IPS-NIHi11 (cell line): Measurements from ENCODE around the gene NUDCD3.

Experiments used
- DNase-seq: peaks from one replicate; pipeline ENCODE4 v3.0.0; 2012; ENCODE audit warnings: mixed read lengths, low spot score

The NUDCD3 gene

DNA sequence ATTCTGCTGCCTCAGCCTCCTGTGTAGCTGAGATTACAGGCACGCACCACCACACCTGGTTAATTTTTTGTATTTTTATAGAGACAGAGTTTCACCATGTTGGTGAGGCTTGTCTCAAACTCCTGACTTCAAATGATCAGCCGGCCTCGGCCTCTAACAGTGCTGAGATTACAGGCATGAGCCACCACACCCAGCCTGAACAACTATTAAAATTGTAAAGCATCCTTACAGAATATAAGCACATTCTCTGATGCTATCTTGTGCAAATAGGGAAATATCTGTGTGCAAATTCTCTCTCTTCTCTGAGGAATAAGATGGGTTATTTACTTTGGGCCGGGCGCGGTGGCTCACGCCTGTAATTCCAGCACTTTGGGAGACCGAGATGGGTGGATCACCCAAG, 12.5 kb downstream of the NUDCD3 start:
- DNase-seq: no peak

DNA sequence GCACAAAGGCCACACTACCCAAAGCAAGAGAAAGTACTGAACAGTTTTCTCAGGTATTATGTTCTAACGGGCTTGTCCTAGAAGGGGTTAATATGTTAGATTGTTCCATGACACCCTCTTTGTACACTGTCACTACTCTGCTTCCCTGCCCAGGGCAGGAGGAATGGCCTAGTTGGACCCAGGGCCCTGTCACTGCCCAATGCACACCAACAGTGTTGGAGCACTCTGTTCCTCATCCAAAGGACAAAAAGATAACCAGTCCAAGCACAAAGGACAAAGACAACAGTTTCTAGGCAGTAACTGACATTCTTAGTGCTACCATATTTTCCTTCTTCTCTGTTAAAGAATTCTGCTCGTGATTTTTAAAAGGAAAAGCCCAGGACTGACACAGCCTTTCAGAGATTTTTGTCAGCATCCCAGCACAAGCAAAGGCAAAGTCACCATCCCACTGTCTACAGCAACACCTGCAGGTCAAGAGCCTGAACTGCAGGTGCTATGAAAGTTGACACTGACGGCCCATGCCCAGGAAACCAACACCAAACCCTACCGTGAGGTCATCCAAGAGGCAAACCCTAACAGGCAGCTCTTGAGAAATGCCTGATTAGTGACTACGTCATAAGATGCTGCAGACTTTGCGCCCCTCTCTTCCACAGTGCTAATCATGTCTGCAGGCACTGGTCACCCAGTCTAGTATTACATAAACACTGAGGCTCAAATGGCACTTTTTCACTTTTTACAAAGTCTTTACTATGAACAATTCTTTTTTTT, 13.2 kb downstream of the NUDCD3 start:
- peak; percentile 88 for DNase-seq

DNA sequence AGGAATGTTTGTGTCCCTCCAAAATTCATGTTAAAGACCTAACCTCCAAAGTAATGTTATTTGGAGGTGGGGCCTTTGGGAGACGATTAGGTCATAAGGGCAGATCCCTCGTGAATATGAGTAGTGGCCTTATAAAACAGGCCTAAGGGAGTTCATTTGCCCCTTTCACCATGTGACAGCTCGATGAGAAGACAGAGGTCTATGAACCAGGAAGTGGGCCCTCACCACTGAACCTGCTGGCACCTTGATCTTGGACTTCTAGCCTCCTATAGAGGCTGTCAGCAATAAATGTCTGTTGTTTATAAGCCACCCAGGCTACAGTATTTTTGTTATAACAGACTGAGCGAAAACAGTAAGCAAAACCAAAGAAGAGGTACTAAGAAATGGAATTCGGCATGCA, 14.1 kb downstream of the NUDCD3 start:
- DNase-seq: no peak

DNA sequence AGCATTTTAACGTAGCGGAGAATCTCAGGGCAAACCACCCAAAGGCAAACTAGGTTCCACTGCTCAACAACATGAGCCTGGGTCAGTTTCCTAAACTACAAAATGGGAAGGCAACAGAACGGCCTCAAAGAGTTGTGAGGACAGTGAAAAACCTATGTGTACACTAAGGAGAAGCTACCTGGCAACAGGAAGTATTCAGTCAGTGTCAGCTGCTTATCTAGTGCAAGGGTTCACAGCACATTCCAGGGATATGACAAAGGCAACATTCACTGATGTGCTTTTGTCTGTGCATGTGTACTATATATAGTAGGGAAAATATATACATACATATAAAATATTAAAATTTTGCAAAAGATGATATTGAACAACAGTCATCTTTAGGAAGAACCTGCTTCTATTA, 17.2 kb downstream of the NUDCD3 start:
- no peak for DNase-seq

DNA sequence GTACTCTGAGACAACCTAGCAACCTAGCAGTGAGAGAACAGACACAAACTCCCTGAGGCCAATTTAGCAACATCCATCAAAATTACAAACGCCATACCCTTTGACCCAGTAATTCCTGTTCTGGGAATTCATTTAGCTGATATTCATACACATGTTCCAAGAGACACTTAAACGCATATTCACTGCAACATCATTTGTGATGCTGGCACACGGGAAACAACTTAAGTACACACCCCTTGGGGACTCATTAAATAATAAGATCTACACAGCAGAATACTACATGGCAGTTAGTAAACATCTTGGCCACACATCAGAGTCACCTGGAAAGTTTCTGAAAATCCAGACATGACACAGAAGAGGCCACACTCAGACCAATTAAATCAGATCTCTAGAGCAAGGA, 17.6 kb downstream of the NUDCD3 start:
- no peak for DNase-seq

DNA sequence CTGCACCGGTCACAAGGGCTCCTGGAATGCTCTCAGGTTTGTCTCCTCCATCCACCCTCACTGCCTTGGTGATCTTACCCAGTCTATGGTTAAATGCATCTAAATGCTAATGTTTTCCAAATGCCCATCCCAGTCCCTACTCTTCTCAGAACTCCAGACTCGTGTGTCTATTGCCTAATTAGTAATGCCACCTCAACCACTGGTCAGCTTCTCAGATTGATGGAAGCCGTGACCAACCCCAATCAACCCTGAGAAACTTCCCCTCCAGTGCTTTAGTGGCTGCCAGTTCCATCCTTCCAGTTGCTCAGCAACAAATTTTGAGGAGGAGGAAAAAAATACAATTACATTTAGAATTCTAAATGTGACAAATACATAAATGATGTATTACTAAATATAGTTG, 18.6 kb downstream of the NUDCD3 start:
- DNase-seq: no peak

DNA sequence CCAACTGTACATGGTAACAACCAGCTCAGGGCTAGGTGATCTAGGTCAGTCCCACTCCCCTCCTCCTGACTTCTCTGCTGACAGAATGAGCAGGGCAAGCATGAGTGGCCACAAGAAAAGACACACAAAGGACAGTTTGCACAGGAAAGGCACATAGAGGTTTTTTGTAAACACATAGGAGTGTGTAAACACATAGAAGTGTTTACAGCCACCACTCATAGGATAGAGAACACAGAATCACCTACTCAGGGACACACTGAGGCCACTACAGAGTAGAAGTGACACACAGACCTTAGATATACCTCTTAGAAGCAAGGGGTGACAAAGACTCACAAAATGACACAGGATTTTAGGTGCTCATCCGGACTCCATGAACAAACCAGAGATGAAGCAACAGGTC, 19.0 kb downstream of the NUDCD3 start:
- DNase-seq: no peak

DNA sequence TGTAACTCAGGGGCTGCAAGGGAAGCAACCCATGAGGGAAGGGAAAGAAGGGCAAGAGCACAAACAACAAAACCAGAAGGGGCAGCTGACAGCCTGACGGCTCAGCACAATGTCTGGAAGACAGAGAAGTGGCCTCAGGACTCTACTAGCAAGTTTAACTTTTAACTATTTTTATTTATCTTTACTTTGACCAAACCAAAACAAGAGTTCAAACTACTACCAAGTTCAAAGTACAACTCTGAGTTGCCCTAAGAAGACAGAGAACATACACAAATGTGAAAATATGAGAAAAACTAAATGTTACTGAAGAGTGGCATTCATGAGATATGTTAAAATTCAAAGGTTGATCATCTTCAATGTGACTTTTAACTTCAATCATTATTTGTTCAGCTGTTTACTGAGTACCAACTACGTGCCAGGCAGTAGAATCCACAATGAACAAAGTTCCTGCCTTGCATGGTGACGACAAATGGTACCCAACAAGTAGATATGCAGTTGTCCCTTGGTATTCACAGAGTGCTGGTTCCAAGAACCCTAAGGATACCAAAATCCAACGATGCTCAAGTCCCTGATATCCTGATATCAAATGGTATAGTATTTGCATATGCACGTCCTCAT, 19.7 kb downstream of the NUDCD3 start:
- no peak for DNase-seq

DNA sequence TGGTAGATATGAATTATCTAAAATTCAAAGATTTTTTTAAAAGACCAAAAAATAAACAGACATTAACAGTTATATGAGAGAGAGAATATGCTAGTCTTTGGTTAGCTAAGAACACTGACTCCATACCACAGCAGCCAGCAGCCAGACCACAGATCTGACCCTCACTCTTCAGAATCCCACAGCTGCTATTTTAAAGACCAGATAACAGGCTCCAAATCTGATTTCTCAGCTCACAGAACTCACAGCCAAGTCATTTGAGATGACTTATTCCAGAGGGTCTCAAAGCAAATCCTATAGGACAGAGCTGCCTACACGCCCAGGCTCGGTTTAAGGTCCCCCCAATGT, 20.4 kb downstream of the NUDCD3 start:
- DNase-seq: no peak

DNA sequence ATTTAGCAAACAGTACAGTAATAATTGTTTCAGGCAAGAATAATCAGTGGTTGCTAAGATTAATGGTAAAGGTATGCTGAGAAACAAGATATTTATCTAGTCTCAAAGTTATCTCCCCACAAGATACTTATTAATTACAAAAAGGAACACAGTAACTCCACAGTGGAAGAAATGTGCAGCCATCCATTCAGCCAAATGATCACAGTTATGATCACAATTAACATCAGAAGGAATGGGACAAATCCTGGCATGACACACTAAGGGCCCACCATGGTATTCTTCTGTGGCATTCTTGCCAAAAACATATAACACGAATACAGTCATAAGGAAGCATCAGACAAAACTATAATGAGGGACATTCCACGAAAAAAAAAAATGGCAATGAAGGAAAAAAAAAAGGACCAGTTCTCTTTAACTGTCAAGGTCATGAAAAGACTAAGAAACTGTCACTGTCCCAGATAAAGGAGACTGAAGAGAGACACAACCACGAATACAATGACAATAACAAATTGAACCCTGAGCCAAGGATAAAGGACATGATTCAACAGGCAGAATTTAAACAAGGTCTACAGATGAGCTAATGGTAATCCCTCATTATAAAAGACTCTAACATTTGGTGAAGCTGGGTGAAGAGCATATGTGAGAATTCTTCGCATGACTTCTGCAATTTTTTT, 20.9 kb downstream of the NUDCD3 start:
- DNase-seq: no peak

DNA sequence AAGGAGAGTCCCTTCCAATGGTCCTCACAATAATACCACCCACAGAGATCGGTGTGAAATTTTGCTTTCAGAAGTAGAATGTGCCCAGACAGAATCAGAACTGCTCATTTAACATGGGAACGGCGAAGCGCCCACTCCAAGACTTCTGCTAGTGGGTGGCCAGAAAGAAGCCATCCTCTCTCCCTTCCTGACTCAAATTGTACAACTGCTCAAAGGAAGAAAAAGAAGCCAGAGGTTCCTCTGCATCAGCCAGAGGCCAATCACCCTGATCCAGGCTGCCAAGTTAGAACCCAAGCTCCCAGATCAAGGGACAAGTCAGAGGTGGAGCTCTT, 23.3 kb downstream of the NUDCD3 start:
- DNase-seq: no peak

DNA sequence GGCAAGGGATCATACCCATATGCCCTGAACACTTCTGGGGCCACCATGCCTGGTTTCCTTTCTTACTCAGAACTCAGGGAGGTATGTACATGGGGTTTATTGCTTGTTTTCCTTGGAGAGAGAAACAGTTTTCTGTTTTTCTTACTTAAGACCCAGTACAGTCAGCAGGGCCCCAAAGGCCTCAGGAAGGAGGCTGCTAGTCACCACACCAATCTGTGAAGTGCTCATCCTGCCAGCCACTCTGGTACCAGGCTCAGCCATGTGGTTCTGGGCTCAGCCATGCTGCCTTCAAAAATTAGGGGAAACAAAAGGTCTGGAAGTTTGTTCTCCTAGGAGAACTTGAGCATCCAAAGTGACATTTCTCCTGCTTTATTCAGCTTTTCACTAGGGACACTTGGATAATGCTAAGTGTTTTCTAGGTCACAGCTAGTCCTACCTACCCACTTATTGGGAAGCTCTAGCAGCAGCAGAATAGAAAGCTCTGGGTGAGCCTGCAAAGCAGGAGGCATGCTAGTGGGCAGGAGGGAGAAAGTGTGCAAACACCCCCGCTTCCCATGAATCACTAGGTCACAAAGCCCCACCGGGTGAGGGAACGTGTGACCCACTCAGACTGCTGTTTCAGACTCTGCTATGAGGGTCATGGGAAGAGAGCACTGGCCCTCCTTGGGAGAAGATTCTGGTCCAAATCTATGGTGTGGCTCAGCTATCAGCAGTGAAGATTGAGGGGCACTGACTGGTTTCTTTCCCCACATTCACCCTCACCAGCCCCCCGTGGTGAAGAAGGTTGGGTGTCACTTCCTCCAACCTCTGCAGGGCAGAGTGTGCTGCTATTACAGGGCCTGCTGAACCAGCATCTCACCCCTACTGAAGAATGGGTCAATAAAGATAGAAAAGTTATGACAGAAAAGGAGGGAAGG, 23.9 kb downstream of the NUDCD3 start:
- no peak for DNase-seq

DNA sequence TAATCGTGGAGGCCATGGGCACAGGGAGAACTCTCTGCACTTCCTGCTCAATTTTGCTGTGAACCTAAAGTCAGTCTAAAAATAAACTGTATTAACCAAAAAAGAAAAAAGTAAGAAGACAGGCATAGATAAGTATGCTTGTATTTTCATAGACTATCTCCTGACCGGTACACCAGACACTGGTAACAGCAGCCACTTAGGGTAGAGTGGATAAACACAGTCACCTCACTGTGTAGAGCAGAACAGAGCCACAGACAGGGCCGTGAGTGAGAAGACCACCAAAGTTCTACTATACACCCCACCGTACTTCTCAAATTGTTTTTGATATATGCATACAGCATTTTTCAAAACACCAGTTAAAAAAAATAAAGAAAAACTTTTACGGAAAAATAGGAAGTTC, 25.0 kb downstream of the NUDCD3 start:
- no peak for DNase-seq

DNA sequence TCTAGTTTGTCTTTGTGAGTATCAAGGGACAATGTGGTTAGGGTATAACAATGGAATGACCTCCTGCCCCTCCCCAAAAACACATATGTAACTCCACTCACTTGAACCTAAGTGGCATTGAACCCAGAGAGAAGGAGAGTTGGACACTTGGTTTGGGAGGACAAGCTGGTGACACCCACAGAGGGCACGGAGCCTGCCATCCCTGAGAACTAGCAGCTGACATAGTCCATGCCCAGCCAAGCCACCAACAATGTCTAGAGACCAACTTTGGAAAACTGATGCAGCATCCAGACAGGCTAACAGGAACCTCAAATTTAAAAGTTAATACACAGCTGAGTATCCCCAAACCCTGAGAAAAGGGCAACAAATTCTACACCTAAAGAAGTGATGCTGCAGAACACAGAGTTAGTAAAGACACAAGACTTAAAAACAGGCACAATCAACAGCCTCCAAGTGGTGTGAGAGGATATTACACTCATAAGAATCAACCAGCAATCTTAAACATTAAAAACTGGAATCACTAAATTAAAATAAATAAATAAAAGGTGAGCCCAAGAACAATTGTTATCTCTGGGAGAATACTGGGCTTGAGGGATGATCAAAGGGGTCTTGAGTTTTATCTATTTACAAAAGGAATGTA, 27.2 kb downstream of the NUDCD3 start:
- no peak for DNase-seq

DNA sequence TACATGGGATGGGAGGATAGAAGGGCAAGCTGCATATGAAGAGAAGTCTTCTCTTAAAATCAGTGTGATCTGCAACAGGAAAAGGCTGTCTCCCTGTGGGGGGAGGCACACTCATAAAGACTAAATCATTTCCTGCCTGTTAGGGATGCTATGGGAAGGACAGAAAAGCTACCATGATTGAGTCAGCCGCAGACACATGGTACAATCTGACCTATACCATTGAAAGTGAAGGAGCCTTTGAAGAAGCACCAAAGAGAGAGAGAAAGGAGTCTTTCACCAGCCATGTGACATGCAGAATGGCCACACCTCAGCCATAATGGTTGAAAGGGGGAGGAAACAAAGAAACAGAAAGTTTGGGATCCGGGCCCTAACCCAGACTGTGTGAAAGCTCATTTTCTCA, 29.1 kb downstream of the NUDCD3 start:
- no peak for DNase-seq

DNA sequence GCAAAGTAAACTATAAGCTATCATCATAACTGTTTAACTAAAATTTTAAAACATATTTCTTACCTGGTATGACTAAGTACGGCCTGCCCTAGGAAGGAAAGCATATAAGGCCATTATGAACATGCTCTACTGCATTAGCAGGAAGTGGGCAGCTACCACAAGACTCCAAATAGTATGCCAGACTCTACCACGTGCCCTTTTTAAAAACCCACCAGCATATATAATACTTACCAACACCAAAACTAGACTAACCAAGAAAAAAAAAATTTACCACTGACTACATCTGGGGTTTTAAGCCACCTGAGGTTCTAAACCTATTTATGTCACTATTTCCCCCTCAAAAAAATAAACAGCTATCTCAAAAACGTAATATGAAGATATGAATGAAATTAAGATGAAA, 30.1 kb downstream of the NUDCD3 start:
- DNase-seq: no peak

DNA sequence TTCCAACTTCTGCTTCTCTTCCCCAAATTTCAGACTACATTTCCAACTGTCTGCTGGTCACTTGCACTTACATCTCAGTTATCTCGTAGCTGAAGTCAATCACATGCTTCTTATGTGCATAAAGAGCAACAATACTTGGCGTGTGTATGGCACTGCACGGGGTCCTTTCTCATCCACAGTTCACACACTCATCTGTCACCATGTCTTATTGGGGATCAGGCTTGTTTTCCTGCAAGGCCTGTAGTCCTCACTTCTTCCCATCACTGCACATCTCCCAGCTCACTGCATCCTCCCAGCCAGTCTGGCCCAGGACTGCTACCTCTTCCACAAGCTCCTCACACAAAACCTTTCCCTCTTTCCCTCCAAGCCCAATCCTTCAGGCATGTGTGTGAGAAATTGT, 35.3 kb downstream of the NUDCD3 start:
- DNase-seq: no peak

DNA sequence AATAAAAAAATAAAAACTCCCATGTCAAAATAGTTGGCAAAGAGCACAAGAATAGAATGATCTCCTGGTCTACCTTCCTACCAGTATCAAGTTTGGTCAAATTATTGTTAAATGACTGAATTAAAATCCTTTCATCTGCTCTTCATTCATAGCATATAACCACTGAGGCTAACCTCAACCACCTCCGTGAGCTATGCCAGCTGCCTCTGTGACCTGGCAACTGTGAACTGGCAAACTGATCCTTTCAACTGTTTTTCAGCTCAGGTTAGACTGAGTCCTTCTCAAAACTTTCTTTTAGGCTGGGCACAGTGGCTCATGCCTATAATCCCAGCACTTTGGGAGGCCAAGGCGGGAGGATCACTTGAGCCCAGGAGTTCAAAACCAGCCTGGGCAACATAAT, 36.1 kb downstream of the NUDCD3 start:
- no peak for DNase-seq

DNA sequence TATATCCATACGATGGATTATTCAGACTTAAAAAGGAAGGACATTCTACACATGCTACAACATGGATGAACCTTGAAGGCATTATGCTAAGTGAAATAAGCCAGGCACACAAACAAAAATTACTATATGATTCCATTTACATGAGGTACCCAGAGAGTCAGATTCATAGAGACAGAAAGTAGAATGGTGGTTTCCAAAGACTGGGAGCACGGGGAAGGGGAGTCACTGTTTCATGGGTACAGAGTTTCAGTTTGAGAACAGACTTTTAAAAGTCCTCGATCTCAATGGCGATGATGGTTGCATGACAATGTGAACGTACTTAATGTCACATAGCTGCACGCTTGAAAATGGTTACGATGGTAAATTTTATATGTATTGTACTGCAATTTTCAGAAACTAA, 39.3 kb downstream of the NUDCD3 start:
- DNase-seq: no peak

DNA sequence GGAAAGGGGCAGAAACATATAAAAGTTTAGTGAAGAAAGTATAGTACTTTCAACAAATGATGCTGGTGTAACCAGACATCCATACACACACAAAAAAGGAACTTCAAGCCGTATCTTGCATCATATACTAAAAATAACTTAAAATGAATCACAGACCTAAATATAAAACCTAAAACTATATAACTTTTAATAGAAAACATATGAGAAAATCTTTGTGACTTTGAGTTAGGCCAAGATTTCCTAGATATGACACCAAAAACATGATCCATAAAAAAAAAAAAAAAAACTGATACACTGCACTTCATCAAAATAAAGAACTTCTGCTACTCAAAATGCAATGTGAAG, 40.9 kb downstream of the NUDCD3 start:
- DNase-seq: no peak

DNA sequence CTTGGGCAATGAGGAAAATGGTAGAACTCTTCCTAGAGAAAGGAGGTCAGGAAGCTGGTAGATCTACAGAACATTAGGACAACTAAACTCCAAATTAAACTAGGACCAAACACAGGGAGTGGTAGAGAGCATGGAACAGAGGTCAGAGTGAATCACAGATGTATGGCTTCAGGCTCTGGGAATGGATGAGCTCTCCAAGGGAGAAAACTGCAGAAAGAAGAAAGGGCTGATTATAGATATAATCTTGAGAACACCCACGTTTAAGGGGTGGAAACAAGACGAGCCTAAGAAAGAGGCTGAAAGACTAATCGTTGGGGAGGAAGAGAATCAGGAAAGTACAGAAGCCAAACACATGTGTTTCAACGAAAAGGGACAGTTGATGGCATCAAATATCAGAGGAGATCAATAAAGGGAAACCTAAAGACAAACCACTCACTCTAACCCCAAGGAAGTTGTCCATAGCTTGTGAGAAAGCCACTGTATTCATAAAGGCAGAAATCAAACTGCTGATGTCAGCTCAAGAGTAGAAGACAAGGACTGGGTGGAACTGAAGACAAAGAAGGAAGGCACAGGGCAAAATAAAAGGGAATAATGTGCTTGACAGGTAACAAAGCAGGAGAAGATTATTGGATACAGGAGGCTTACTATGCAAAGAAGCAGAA, 41.4 kb downstream of the NUDCD3 start:
- no peak for DNase-seq
